ENCODE results near the gene PIP5KL1. TPM values are rescaled to one million over a fixed set of nuclear protein-coding genes. Genes with fewer than 3 reads are reported as not detected.

The PIP5KL1 gene
- total and polyA plus RNA-seq, 2 of the 4 experiments (the other 2 are of a cell fraction) = 0.36 to 3.6 TPM

GRCh38 chr9:127946728-127947127 lies 16.2 kb upstream of the PIP5KL1 start:
- Histone ChIP-seq H3K27me3 (ENCODE audit: control insufficient read depth, insufficient read depth, low read length) (no peaks in the 10 kb centered on the region), H3K36me3 (ENCODE audit: control insufficient read depth, insufficient read depth, low read length) (peaks cover 33% of the 10 kb centered on the region), H2BK5ac (ENCODE audit: low read depth, low read length, poor library complexity, severe bottlenecking) (no peak overlapping the region), H2BK20ac (ENCODE audit: low read depth, low read length) (no peak overlapping the region), H3K4me3 (ENCODE audit: insufficient read depth, low read depth, low read length) (no peak overlapping the region), H2AK9ac (replicated peaks; ENCODE audit: low read depth, low read length, poor library complexity) (peak overlapping the region; percentile 86), H3K18ac (ENCODE audit: low read depth, low read length) (no peak overlapping the region), H4K5ac (ENCODE audit: low read depth, low read length) (no peak overlapping the region), H3K9ac (ENCODE audit: low read depth, low read length) (no peak overlapping the region), H3K14ac (replicated peaks; ENCODE audit: low read depth, low read length) (no peak overlapping the region; the same call in 1 of the 2 replicates), H3K56ac (ENCODE audit: extremely low read depth, insufficient read depth, low read length) (no peak overlapping the region), H3K9me3 (ENCODE audit: control insufficient read depth, insufficient read depth, low read length) (no peaks in the 10 kb centered on the region), H3K9me1 (ENCODE audit: insufficient read depth, low read length) (peaks cover 6% of the 10 kb centered on the region; the same call in 1 of the 2 replicates), H3K23ac (ENCODE audit: low read depth, low read length) (no peak overlapping the region), H3K4me2 (ENCODE audit: low read depth, low read length) (no peak overlapping the region), H3K4ac (ENCODE audit: low read depth, low read length) (no peak overlapping the region), H3K79me1 (ENCODE audit: low read depth in 1 of 2, low read length in 2 of 2) (peaks cover 0 to 26% of the 10 kb centered on the region in 2 experiments; a peak in 3 of 4 replicates), H2BK120ac (ENCODE audit: low read depth, low read length) (no peak overlapping the region), H4K91ac (ENCODE audit: insufficient read depth, low read depth, low read length) (no peak overlapping the region), H2BK15ac (ENCODE audit: low read depth, low read length) (no peak overlapping the region), H4K20me1 (ENCODE audit: insufficient read depth, low read length) (peaks cover 12% of the 10 kb centered on the region), H3K4me1 (ENCODE audit: control insufficient read depth, insufficient read depth, low read length) (peaks cover 5% of the 10 kb centered on the region; the same call in 1 of the 2 replicates), H2AK5ac (ENCODE audit: low read depth, low read length) (no peak overlapping the region), H4K8ac (ENCODE audit: low read depth in 2 of 2, low read length in 2 of 2) (no peak overlapping the region), H2AFZ (replicated peaks; ENCODE audit: low read length, poor library complexity) (no peak overlapping the region), H3K27ac (ENCODE audit: insufficient read depth, low read length) (no peak overlapping the region)
- ATAC-seq (ENCODE audit: low read depth) = no peak
- POLR2A ChIA-PET (ENCODE audit: unreplicated experiment) = no interaction called here
- TF ChIP-seq, protein P1, sequence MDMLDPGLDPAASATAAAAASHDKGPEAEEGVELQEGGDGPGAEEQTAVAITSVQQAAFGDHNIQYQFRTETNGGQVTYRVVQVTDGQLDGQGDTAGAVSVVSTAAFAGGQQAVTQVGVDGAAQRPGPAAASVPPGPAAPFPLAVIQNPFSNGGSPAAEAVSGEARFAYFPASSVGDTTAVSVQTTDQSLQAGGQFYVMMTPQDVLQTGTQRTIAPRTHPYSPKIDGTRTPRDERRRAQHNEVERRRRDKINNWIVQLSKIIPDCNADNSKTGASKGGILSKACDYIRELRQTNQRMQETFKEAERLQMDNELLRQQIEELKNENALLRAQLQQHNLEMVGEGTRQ (IDR thresholded peaks at IDR 0.05; ENCODE audit: low read depth, low read length) = peak; percentile 44; the same call in 1 of the 2 replicates
- TF ChIP-seq MAZ (IDR thresholded peaks at IDR 0.05; ENCODE audit: borderline replicate concordance, low read depth, low read length) = no peak
- dilution Hi-C loops (cut with HindIII; ENCODE audit: low sequenced_read_pairs, unreplicated experiment) (no loop called here), in situ Hi-C loops (cut with MboI; ENCODE audit: low sequenced_read_pairs) (no loop called here), intact Hi-C loops (cut with micrococcal nuclease) (no loop called here)
- WGBS, 2 experiments (ENCODE audit: extremely low coverage in 2 of 2, insufficient read length in 1 of 2) = 80% methylated on average over 1 of the region's 3 CpGs; no CpG with 5 or more reads in 1 of the 2 experiments
- CTCF ChIA-PET = no interaction called here
- no TSS peak for BruUV-seq (replicated peaks)
- no peak for DNase-seq

Data from IMR-90 (cell line).